ENCODE measurements around the gene POU3F2. TPM values are rescaled to one million over a fixed set of nuclear protein-coding genes. Genes with fewer than 3 reads are reported as not detected.
A peak's percentile ranks its signal among the peaks of the same experiment; 100 is the strongest.

Gene POU3F2
- total RNA-seq = not detected in 2 replicates
- polyA plus RNA-seq = not detected in 2 replicates
- polyA plus RNA-seq (2012) = not detected in 2 replicates
- polyA minus RNA-seq (ENCODE audit: low replicate concordance) = not detected in 2 replicates

DNA sequence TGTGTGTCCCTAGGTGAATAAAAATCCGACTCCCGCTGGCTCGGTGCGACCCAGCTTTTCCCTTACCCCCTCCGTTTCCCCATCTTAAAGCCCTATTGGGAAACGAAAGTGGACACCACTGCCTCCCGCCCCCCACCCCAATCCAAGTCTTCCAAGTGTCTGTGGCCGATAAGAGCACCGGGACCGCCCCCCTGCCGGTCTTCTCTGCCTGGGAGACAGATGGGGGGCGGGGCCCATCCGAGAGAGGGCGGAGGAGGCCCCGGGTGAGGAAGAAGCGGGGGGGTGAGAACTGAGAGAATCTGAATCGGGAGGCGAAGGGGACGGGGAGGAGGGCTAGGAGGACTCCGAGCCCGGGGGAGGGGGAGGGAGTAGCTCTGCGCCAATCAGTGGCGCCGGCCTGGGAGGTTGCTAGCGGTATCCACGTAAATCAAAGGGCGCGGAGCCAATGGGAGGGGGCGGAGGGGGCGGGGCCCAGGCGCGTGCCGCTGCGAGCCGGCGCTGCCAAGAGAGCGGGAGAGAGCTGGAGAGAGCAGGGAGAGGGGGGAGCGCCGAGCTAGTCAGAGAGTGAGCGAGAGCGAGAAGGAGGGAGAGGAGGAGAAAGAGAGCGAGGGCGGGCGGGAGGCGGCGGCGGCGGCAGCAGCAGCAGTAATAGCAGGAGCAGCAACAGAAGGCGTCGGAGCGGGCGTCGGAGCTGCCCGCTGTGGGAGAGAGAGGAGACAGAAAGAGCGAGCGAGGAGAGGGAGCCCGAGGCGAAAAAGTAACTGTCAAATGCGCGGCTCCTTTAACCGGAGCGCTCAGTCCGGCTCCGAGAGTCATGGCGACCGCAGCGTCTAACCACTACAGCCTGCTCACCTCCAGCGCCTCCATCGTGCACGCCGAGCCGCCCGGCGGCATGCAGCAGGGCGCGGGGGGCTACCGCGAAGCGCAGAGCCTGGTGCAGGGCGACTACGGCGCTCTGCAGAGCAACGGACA lies at the start of gene POU3F2:
Gene POU3F2, plus strand, starts transcription at position 515 of the 972 bp plus-strand sequence. Its CDS starts 300 bp downstream, at position 815.
- DNase-seq (ENCODE audit: low read depth in 2 of 2) = peak; percentile 61 to 99
- H3K9ac ChIP-seq (ENCODE audit: insufficient read depth, low read length) = no peak within 1 kb of the TSS

DNA sequence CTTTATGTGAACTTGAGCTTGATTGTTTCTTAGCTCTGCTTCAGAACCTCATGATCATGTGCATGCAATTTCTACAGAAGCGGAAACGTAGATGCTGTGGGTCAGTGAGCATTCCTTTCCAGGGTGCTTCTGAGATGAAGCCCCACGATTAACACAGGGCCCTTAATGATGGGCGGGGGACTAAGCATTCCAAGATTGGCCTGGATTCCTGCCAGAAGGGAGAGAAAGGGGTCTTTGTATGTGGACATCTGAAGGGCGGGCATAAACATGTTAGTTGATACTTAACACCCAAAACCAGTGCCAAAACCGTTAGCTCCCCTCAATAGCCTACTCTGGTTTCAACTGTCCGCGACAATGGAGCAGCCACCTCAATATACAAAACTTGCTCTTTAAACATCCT lies 46.9 kb upstream of the POU3F2 start:
- H4K20me1 ChIP-seq (ENCODE audit: control insufficient read depth, extremely low read depth, insufficient read depth, low read length) = no peaks in the 10 kb centered on the region
- H3K9me3 ChIP-seq (ENCODE audit: control insufficient read depth, insufficient read depth, low read depth, low read length) = no peaks in the 10 kb centered on the region
- H3K79me2 ChIP-seq (ENCODE audit: control insufficient read depth, insufficient read depth, low read length) = no peaks in the 10 kb centered on the region
- no peak overlapping the region for H3K4me2 ChIP-seq (ENCODE audit: extremely low read depth, insufficient read depth, low read length)
- no peaks in the 10 kb centered on the region for H3K36me3 ChIP-seq (ENCODE audit: control insufficient read depth, insufficient read depth, low read length)
- H3K4me1 ChIP-seq (ENCODE audit: control insufficient read depth, extremely low read depth, insufficient read depth, low read length) = no peaks in the 10 kb centered on the region
- H3K27me3 ChIP-seq (ENCODE audit: control insufficient read depth, insufficient read depth, low read length) = peaks cover 6% of the 10 kb centered on the region
- no peak overlapping the region for H3K27ac ChIP-seq (ENCODE audit: insufficient read depth, low read length)
- H2AFZ ChIP-seq (ENCODE audit: low read length) = no peak overlapping the region
- no peak for TF ChIP-seq EZH2 (IDR thresholded peaks at IDR 0.05; ENCODE audit: low read length, missing control alignments)
- TF ChIP-seq, protein P1, sequence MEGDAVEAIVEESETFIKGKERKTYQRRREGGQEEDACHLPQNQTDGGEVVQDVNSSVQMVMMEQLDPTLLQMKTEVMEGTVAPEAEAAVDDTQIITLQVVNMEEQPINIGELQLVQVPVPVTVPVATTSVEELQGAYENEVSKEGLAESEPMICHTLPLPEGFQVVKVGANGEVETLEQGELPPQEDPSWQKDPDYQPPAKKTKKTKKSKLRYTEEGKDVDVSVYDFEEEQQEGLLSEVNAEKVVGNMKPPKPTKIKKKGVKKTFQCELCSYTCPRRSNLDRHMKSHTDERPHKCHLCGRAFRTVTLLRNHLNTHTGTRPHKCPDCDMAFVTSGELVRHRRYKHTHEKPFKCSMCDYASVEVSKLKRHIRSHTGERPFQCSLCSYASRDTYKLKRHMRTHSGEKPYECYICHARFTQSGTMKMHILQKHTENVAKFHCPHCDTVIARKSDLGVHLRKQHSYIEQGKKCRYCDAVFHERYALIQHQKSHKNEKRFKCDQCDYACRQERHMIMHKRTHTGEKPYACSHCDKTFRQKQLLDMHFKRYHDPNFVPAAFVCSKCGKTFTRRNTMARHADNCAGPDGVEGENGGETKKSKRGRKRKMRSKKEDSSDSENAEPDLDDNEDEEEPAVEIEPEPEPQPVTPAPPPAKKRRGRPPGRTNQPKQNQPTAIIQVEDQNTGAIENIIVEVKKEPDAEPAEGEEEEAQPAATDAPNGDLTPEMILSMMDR (conservative IDR thresholded peaks at IDR 0.05 in 1 of 2, IDR thresholded peaks at IDR 0.05 in 1 of 2; ENCODE audit: low read depth in 1 of 2, low read length in 2 of 2) = no peak
- no peak overlapping the region for H3K4me3 ChIP-seq (replicated peaks in 1 of 4; ENCODE audit: control extremely low read depth in 1 of 4, insufficient read depth in 1 of 4, low read depth in 3 of 4, low read length in 4 of 4)
- no peak for DNase-seq (ENCODE audit: low read depth in 2 of 2)
- H3K9ac ChIP-seq (ENCODE audit: insufficient read depth, low read length) = no peak overlapping the region

More for the DNA sequence above, at the start of gene POU3F2:
- no peaks in the 10 kb centered on the region for H4K20me1 ChIP-seq (ENCODE audit: control insufficient read depth, extremely low read depth, insufficient read depth, low read length)
- peaks cover 6% of the 10 kb centered on the region for H3K4me1 ChIP-seq (ENCODE audit: control insufficient read depth, extremely low read depth, insufficient read depth, low read length)
- H2AFZ ChIP-seq (ENCODE audit: low read length) = peak within 1 kb of the TSS; percentile 47
- peak within 1 kb of the TSS; percentile 45 to 55 (median 49) for H3K4me3 ChIP-seq (replicated peaks in 1 of 4; ENCODE audit: control extremely low read depth in 1 of 4, insufficient read depth in 1 of 4, low read depth in 3 of 4, low read length in 4 of 4)
- H3K27ac ChIP-seq (ENCODE audit: insufficient read depth, low read length) = no peak within 1 kb of the TSS
- H3K4me2 ChIP-seq (ENCODE audit: extremely low read depth, insufficient read depth, low read length) = peak within 1 kb of the TSS; percentile 88
- peaks cover 63% of the 10 kb centered on the region for H3K27me3 ChIP-seq (ENCODE audit: control insufficient read depth, insufficient read depth, low read length)
- H3K79me2 ChIP-seq (ENCODE audit: control insufficient read depth, insufficient read depth, low read length) = no peaks in the 10 kb centered on the region
- H3K9me3 ChIP-seq (ENCODE audit: control insufficient read depth, insufficient read depth, low read depth, low read length) = no peaks in the 10 kb centered on the region
- no peaks in the 10 kb centered on the region for H3K36me3 ChIP-seq (ENCODE audit: control insufficient read depth, insufficient read depth, low read length)
- no peak for TF ChIP-seq EZH2 (IDR thresholded peaks at IDR 0.05; ENCODE audit: low read length, missing control alignments)

DNA sequence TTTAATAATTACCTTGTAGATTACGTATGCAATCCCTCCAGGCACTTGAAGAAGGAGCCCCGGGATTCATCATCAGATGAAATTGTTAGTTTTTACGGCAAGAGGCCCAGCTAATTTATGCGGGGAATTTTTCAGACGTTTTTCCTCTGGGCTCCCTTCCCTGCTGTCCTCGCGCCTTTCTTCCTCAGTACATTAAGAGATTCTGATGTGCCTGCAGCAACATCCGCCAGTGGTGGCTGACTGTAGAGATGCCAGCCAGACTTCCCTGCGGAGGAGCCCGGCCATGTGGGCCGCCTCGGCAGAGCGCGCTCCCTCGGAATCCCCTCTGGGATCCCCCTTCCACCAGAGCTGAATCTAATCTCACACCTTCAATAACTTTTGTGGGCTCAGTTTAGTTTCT lies 46.4 kb upstream of the POU3F2 start:
- Histone ChIP-seq H4K20me1 (ENCODE audit: control insufficient read depth, extremely low read depth, insufficient read depth, low read length) (no peaks in the 10 kb centered on the region), H3K27me3 (ENCODE audit: control insufficient read depth, insufficient read depth, low read length) (peaks cover 6% of the 10 kb centered on the region), H3K4me2 (ENCODE audit: extremely low read depth, insufficient read depth, low read length) (no peak overlapping the region), H3K36me3 (ENCODE audit: control insufficient read depth, insufficient read depth, low read length) (no peaks in the 10 kb centered on the region), H3K79me2 (ENCODE audit: control insufficient read depth, insufficient read depth, low read length) (no peaks in the 10 kb centered on the region), H3K4me1 (ENCODE audit: control insufficient read depth, extremely low read depth, insufficient read depth, low read length) (no peaks in the 10 kb centered on the region), H3K27ac (ENCODE audit: insufficient read depth, low read length) (no peak overlapping the region), H3K9me3 (ENCODE audit: control insufficient read depth, insufficient read depth, low read depth, low read length) (no peaks in the 10 kb centered on the region), H3K9ac (ENCODE audit: insufficient read depth, low read length) (no peak overlapping the region), H3K4me3 (replicated peaks in 1 of 4; ENCODE audit: control extremely low read depth in 1 of 4, insufficient read depth in 1 of 4, low read depth in 3 of 4, low read length in 4 of 4) (no peak overlapping the region), H2AFZ (ENCODE audit: low read length) (no peak overlapping the region)
- TF ChIP-seq EZH2 (IDR thresholded peaks at IDR 0.05; ENCODE audit: low read length, missing control alignments) = no peak
- TF ChIP-seq, protein P1 (conservative IDR thresholded peaks at IDR 0.05 in 1 of 2, IDR thresholded peaks at IDR 0.05 in 1 of 2; ENCODE audit: low read depth in 1 of 2, low read length in 2 of 2) = no peak
- DNase-seq (ENCODE audit: low read depth in 2 of 2) = peak in 1 of 2 donors; percentile 48

Measured in fibroblast of lung (primary cell).